DND-41 (cell line): ENCODE measurements around the gene C1R.

Source experiments
- CTCF ChIP-seq: IDR thresholded peaks from 2 replicates; pipeline ENCODE4 v1.5.1; 2012; ENCODE audit warnings: borderline replicate concordance, low read length, moderate library complexity, mild to moderate bottlenecking; ENCODE audit not compliant: poor library complexity, severe bottlenecking; ENCODE audit errors: extremely low read depth
- EZH2 ChIP-seq: IDR thresholded peaks from 3 replicates; pipeline ENCODE4 v1.6.1; 2012; ENCODE audit warnings: borderline replicate concordance, low read depth, mild to moderate bottlenecking, moderate library complexity, low read length, inconsistent platforms; ENCODE audit not compliant: severe bottlenecking

DNA sequence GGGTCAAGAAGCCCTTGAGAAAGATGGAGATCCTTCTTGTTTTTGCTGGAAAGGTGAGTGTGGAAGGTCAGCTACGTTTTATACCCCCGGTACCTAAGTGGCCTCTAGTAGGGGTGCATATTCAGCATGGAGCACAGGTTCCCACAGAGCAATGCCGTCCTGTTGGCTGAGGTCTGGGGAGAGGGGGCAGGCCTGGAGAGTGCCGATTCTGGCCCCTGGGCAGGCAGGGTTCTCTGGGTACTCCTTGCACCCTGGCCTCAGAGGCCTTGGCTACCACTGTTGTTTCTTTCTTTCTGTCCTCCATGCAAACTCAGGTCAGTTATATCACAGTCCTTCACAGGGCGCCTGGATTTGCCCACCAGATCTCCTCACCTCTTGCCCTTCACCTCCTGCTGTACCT is 27.9 kb upstream of the C1R start:
- TF ChIP-seq CTCF (no peak), EZH2 (no peak)
